ENCODE measurements around the gene RNLS.
"Not testable (repeated sequence)": the region's sequence is repeated elsewhere in the genome, so short reads cannot be mapped to it uniquely, and the experiment has no call there.

RNLS gene

DNA sequence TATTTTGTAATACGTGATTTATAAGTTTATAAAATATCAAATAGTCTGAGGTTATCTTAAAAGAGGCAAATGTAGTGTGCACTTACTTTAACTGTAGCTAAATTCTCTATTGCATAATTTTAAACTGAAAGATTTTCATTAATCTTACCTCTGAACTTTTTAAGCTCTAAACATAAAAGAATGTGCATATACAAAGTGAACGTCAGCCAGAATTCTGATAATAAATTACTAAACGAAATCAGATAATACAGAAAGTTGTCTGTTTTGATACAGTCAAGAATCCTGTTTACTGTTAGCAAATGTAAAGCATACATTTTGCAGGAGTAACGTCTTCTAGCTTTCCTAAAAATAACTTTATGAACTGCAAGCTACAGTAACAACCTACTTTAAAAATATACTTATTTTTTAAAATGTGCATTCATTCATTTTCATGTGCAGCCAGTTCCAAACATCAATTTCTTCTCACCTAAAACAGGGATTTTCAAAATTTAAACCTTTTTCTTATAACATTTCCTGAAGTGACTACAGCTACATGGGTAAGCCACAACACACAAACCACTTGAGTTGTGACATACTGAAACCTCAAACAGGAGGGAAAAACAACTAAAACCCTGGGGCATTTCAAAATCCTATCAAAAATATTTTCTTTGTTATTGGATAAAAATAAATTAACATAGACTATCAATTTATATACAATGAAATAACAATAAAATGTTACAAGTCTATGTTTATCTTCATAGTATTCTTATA lies 92.7 kb downstream of the RNLS start:
- H3K9ac ChIP-seq (ENCODE audit: low read length in 5 of 5): no peak overlapping the region
- H3K9me3 ChIP-seq (ENCODE audit: control insufficient read depth in 5 of 5, low read length in 5 of 5): no peaks in the 10 kb centered on the region
- no peak overlapping the region for H3K27ac ChIP-seq (ENCODE audit: low read depth, low read length)
- no peaks in the 10 kb centered on the region for H3K27me3 ChIP-seq (ENCODE audit: control insufficient read depth in 5 of 5, insufficient read depth in 4 of 5, low read length in 5 of 5)
- no peaks in the 10 kb centered on the region for H3K36me3 ChIP-seq (ENCODE audit: control insufficient read depth in 5 of 5, insufficient read depth in 5 of 5, low read length in 5 of 5)
- H3K4me3 ChIP-seq (ENCODE audit: low read depth in 1 of 5, low read length in 5 of 5): no peak overlapping the region
- H3K4me1 ChIP-seq (ENCODE audit: control insufficient read depth in 5 of 5, insufficient read depth in 5 of 5, low read length in 5 of 5): peaks cover 0 to 5% (median 0%) of the 10 kb centered on the region in 5 donors

DNA sequence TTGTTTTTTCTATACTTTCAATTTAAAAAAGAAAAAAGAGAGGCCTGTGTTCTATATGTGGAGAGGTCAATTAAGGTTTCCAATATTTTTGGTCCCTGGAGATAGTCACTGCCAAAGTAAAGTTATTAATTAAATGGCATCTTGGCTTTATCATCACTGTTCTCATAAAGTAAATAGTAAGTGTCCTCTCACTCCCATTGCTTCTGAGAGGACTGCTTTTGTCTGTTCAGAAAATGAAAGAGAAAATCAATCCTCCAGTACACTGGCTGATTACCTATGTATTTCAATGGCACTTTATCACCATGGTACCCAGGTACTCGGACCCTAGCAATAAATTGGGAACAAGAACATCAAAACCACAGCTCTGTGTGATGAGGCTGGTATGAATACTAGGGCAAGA lies 94.0 kb downstream of the RNLS start:
- Histone ChIP-seq H3K9me3 (ENCODE audit: control insufficient read depth in 5 of 5, low read length in 5 of 5) (no peaks in the 10 kb centered on the region), H3K27ac (ENCODE audit: low read depth, low read length) (no peak overlapping the region), H3K27me3 (ENCODE audit: control insufficient read depth in 5 of 5, insufficient read depth in 4 of 5, low read length in 5 of 5) (no peaks in the 10 kb centered on the region), H3K4me3 (ENCODE audit: low read depth in 1 of 5, low read length in 5 of 5) (no peak overlapping the region), H3K9ac (ENCODE audit: low read length in 5 of 5) (no peak overlapping the region), H3K36me3 (ENCODE audit: control insufficient read depth in 5 of 5, insufficient read depth in 5 of 5, low read length in 5 of 5) (no peaks in the 10 kb centered on the region), H3K4me1 (ENCODE audit: control insufficient read depth in 5 of 5, insufficient read depth in 5 of 5, low read length in 5 of 5) (peaks cover 0 to 5% (median 0%) of the 10 kb centered on the region in 5 donors)

DNA sequence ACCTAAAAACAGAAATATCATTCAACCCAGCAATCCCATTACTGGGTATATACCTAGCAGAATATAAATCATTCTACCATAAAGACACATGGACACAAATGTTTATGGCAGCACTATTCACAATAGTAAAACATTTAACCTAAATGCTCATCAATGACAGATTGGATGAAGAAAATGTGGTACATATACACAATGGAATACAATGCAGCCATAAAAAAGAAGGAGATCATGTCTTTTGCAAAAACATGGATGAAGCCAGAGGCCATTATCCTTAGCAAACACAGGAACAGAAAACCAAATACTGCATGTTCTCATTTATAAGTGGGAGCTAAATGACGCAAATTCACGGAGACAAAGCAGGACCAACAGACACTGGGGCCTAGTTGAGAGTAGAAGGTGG lies 96.3 kb downstream of the RNLS start:
- not testable (repeated sequence) for H3K36me3 ChIP-seq (ENCODE audit: control insufficient read depth in 5 of 5, insufficient read depth in 5 of 5, low read length in 5 of 5); H3K9ac ChIP-seq (ENCODE audit: low read length in 5 of 5); H3K9me3 ChIP-seq (ENCODE audit: control insufficient read depth in 5 of 5, low read length in 5 of 5); H3K27me3 ChIP-seq (ENCODE audit: control insufficient read depth in 5 of 5, insufficient read depth in 4 of 5, low read length in 5 of 5); H3K4me1 ChIP-seq (ENCODE audit: control insufficient read depth in 5 of 5, insufficient read depth in 5 of 5, low read length in 5 of 5); H3K27ac ChIP-seq (ENCODE audit: low read depth, low read length); H3K4me3 ChIP-seq (ENCODE audit: low read depth in 1 of 5, low read length in 5 of 5)

- H3K4me3 ChIP-seq (ENCODE audit: low read depth in 1 of 5, low read length in 5 of 5): no peak overlapping the region
- no peaks in the 10 kb centered on the region for H3K36me3 ChIP-seq (ENCODE audit: control insufficient read depth in 5 of 5, insufficient read depth in 5 of 5, low read length in 5 of 5)
- H3K9me3 ChIP-seq (ENCODE audit: control insufficient read depth in 5 of 5, low read length in 5 of 5): peaks cover 0 to 3% (median 0%) of the 10 kb centered on the region in 5 donors
- no peak overlapping the region for H3K9ac ChIP-seq (ENCODE audit: low read length in 5 of 5)
- H3K4me1 ChIP-seq (ENCODE audit: control insufficient read depth in 5 of 5, insufficient read depth in 5 of 5, low read length in 5 of 5): no peaks in the 10 kb centered on the region
- H3K27me3 ChIP-seq (ENCODE audit: control insufficient read depth in 5 of 5, insufficient read depth in 4 of 5, low read length in 5 of 5): no peaks in the 10 kb centered on the region
- H3K27ac ChIP-seq (ENCODE audit: low read depth, low read length): no peak overlapping the region
Observed at GRCh38 chr10:88482220-88482619, 100.9 kb downstream of the RNLS start.

- Histone ChIP-seq H3K4me1 (ENCODE audit: control insufficient read depth in 5 of 5, insufficient read depth in 5 of 5, low read length in 5 of 5) (peaks cover 0 to 4% (median 0%) of the 10 kb centered on the region in 5 donors), H3K9me3 (ENCODE audit: control insufficient read depth in 5 of 5, low read length in 5 of 5) (peaks cover 0 to 3% (median 0%) of the 10 kb centered on the region in 5 donors), H3K27me3 (ENCODE audit: control insufficient read depth in 5 of 5, insufficient read depth in 4 of 5, low read length in 5 of 5) (no peaks in the 10 kb centered on the region), H3K36me3 (ENCODE audit: control insufficient read depth in 5 of 5, insufficient read depth in 5 of 5, low read length in 5 of 5) (no peaks in the 10 kb centered on the region), H3K27ac (ENCODE audit: low read depth, low read length) (no peak overlapping the region), H3K9ac (ENCODE audit: low read length in 5 of 5) (no peak overlapping the region), H3K4me3 (ENCODE audit: low read depth in 1 of 5, low read length in 5 of 5) (no peak overlapping the region)
Observed at GRCh38 chr10:88478256-88478655, 104.9 kb downstream of the RNLS start.

- H3K36me3 ChIP-seq (ENCODE audit: control insufficient read depth in 5 of 5, insufficient read depth in 5 of 5, low read length in 5 of 5): no peaks in the 10 kb centered on the region
- no peaks in the 10 kb centered on the region for H3K27me3 ChIP-seq (ENCODE audit: control insufficient read depth in 5 of 5, insufficient read depth in 4 of 5, low read length in 5 of 5)
- no peak overlapping the region for H3K27ac ChIP-seq (ENCODE audit: low read depth, low read length)
- no peak overlapping the region for H3K9ac ChIP-seq (ENCODE audit: low read length in 5 of 5)
- H3K9me3 ChIP-seq (ENCODE audit: control insufficient read depth in 5 of 5, low read length in 5 of 5): peaks cover 0 to 3% (median 0%) of the 10 kb centered on the region in 5 donors
- H3K4me1 ChIP-seq (ENCODE audit: control insufficient read depth in 5 of 5, insufficient read depth in 5 of 5, low read length in 5 of 5): peaks cover 0 to 4% (median 0%) of the 10 kb centered on the region in 5 donors
- no peak overlapping the region for H3K4me3 ChIP-seq (ENCODE audit: low read depth in 1 of 5, low read length in 5 of 5)
Observed at GRCh38 chr10:88477343-88478085, 105.6 kb downstream of the RNLS start.

- no peak overlapping the region for H3K27ac ChIP-seq (ENCODE audit: low read depth, low read length)
Observed at GRCh38 chr10:88474884-88475844, 108.0 kb downstream of the RNLS start.

DNA sequence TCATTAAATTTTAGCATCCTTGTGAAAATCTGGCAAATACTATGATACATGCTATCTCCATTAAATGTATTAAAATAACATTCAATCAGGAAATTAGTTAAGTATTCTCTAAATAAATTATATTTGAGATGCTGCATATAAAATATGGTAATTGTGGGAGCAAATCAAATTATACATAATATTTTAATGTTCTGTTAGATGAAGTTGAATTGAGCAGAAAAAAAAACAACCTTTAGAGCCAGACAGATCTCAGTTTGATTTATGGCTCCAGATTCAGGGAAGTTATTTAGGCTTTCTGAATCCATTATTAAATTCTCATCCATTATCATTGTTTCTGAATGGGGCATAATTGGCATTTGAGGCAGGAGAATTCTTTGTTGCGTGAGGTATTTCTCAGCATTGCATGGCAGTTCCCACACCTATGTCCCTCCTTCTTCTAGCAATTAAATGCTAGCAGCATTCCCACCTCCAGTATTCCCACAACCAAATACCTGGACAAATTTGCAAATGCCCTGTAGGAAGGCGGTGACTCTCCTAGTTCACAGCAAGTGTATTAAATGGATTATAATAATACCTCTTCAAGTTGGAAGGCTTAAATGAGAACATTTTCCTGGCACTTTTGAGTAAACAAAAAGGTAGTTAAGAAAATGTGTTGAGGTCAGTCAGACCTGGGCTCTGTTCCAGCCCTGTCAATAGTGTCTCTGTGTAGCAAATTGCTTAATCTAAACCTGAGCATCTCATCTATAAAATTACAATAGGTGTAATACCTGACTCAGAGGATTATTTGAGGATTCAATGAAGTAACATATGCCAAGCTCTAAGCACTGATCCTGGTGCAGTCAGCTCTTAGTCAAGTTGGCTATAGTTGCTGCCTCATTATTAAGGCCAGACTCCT lies 108.9 kb downstream of the RNLS start:
- no peak overlapping the region for H3K9ac ChIP-seq (ENCODE audit: low read length in 5 of 5)
- H3K27ac ChIP-seq (ENCODE audit: low read depth, low read length): no peak overlapping the region
- no peaks in the 10 kb centered on the region for H3K9me3 ChIP-seq (ENCODE audit: control insufficient read depth in 5 of 5, low read length in 5 of 5)
- no peak overlapping the region for H3K4me3 ChIP-seq (ENCODE audit: low read depth in 1 of 5, low read length in 5 of 5)
- no peaks in the 10 kb centered on the region for H3K36me3 ChIP-seq (ENCODE audit: control insufficient read depth in 5 of 5, insufficient read depth in 5 of 5, low read length in 5 of 5)
- H3K4me1 ChIP-seq (ENCODE audit: control insufficient read depth in 5 of 5, insufficient read depth in 5 of 5, low read length in 5 of 5): peaks cover 0 to 4% (median 0%) of the 10 kb centered on the region in 5 donors
- H3K27me3 ChIP-seq (ENCODE audit: control insufficient read depth in 5 of 5, insufficient read depth in 4 of 5, low read length in 5 of 5): no peaks in the 10 kb centered on the region

More at GRCh38 chr10:88474884-88475844, 108.0 kb downstream of the RNLS start:
- no peaks in the 10 kb centered on the region for H3K36me3 ChIP-seq (ENCODE audit: control insufficient read depth in 5 of 5, insufficient read depth in 5 of 5, low read length in 5 of 5)
- H3K4me1 ChIP-seq (ENCODE audit: control insufficient read depth in 5 of 5, insufficient read depth in 5 of 5, low read length in 5 of 5): peaks cover 0 to 4% (median 0%) of the 10 kb centered on the region in 5 donors
- H3K9ac ChIP-seq (ENCODE audit: low read length in 5 of 5): no peak overlapping the region
- no peaks in the 10 kb centered on the region for H3K27me3 ChIP-seq (ENCODE audit: control insufficient read depth in 5 of 5, insufficient read depth in 4 of 5, low read length in 5 of 5)
- H3K4me3 ChIP-seq (ENCODE audit: low read depth in 1 of 5, low read length in 5 of 5): no peak overlapping the region
- no peaks in the 10 kb centered on the region for H3K9me3 ChIP-seq (ENCODE audit: control insufficient read depth in 5 of 5, low read length in 5 of 5)

DNA sequence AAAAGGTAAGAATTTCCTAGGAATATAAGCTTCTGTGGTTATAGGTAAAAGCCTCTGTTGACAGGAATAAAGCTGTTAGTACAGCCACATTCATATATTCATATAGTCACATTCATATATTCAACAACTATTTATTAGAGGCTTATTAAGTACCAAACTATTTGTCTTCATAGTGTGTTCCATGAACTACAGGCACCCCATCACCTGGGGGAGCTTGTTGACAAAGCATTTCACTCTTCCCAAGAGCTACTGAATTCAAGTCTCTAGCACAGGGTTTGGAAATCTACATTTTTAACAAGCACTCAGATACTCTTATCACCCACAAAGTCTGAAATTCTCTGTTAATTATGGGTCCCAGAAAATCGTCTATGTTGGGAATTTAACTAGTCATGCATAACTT lies 110.6 kb downstream of the RNLS start:
- Histone ChIP-seq H3K4me3 (ENCODE audit: low read depth in 1 of 5, low read length in 5 of 5) (no peak overlapping the region), H3K36me3 (ENCODE audit: control insufficient read depth in 5 of 5, insufficient read depth in 5 of 5, low read length in 5 of 5) (no peaks in the 10 kb centered on the region), H3K9me3 (ENCODE audit: control insufficient read depth in 5 of 5, low read length in 5 of 5) (no peaks in the 10 kb centered on the region), H3K27me3 (ENCODE audit: control insufficient read depth in 5 of 5, insufficient read depth in 4 of 5, low read length in 5 of 5) (no peaks in the 10 kb centered on the region), H3K27ac (ENCODE audit: low read depth, low read length) (no peak overlapping the region), H3K9ac (ENCODE audit: low read length in 5 of 5) (no peak overlapping the region), H3K4me1 (ENCODE audit: control insufficient read depth in 5 of 5, insufficient read depth in 5 of 5, low read length in 5 of 5) (peaks cover 0 to 5% (median 4%) of the 10 kb centered on the region in 5 donors)
